ENCODE results near the gene FRS3. TPM values are rescaled to one million over a fixed set of nuclear protein-coding genes. Genes with fewer than 3 reads are reported as not detected.

FRS3 gene
- total RNA-seq, 2 donors from 2014 or later = 5.9 to 18.4 TPM

- H3K27ac ChIP-seq = no peak overlapping the region
- no peak for TF ChIP-seq POLR2AphosphoS5 (IDR thresholded peaks at IDR 0.05)
- TF ChIP-seq POLR2A (IDR thresholded peaks at IDR 0.05) = no peak
- TF ChIP-seq, protein P1, sequence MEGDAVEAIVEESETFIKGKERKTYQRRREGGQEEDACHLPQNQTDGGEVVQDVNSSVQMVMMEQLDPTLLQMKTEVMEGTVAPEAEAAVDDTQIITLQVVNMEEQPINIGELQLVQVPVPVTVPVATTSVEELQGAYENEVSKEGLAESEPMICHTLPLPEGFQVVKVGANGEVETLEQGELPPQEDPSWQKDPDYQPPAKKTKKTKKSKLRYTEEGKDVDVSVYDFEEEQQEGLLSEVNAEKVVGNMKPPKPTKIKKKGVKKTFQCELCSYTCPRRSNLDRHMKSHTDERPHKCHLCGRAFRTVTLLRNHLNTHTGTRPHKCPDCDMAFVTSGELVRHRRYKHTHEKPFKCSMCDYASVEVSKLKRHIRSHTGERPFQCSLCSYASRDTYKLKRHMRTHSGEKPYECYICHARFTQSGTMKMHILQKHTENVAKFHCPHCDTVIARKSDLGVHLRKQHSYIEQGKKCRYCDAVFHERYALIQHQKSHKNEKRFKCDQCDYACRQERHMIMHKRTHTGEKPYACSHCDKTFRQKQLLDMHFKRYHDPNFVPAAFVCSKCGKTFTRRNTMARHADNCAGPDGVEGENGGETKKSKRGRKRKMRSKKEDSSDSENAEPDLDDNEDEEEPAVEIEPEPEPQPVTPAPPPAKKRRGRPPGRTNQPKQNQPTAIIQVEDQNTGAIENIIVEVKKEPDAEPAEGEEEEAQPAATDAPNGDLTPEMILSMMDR (IDR thresholded peaks at IDR 0.05) = no peak
Observed at GRCh38 chr6:41724586-41725501, 54.9 kb downstream of the FRS3 start.

DNA sequence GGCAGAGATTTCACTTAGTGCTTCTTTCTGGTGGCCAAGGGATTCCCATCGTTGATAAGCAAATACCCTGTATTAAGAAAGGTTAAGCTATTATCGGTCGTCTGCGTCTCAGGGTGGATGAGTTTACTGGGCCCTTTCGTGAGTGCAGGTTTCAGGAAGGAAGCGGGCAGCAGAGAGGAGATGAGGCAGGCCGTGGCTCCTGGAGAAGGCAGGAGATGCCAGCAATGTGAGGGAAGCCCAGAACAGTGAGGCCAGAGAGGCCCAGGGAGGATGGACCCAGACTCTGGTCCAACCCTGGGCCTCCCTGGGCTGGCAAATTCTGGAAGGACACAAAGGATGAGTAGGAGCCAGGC lies 55.5 kb downstream of the FRS3 start:
- Histone ChIP-seq H3K4me3 (no peak overlapping the region), H3K9me3 (no peaks in the 10 kb centered on the region), H3K4me1 (replicated peaks) (peaks cover 36% of the 10 kb centered on the region), H3K27me3 (replicated peaks; ENCODE audit: insufficient read depth) (no peaks in the 10 kb centered on the region), H3K36me3 (no peaks in the 10 kb centered on the region), H3K27ac (no peak overlapping the region)
- no peak for DNase-seq (ENCODE audit: low spot score)
- 80% methylated on average over 7 of the region's 7 CpGs for WGBS
- TF ChIP-seq, protein P1 (IDR thresholded peaks at IDR 0.05) = no peak
- no peak for TF ChIP-seq POLR2AphosphoS5 (IDR thresholded peaks at IDR 0.05)
- no peak for TF ChIP-seq POLR2A (IDR thresholded peaks at IDR 0.05)
- intact Hi-C loops (cut with DNase I) = no loop called here

More at GRCh38 chr6:41724586-41725501, 54.9 kb downstream of the FRS3 start:
- Histone ChIP-seq H3K27me3 (replicated peaks; ENCODE audit: insufficient read depth) (no peaks in the 10 kb centered on the region), H3K4me3 (no peak overlapping the region), H3K4me1 (replicated peaks) (peaks cover 41% of the 10 kb centered on the region), H3K9me3 (no peaks in the 10 kb centered on the region), H3K36me3 (no peaks in the 10 kb centered on the region)
- WGBS = 77% methylated on average over 13 of the region's 13 CpGs
- no peak for DNase-seq (ENCODE audit: low spot score)
- intact Hi-C loops (cut with DNase I) = no loop called here

GRCh38 chr6:41723530-41724227 lies 56.0 kb downstream of the FRS3 start:
- DNase-seq (ENCODE audit: low spot score) = peak; percentile 40
- Histone ChIP-seq H3K4me1 (replicated peaks) (peaks cover 31% of the 10 kb centered on the region), H3K36me3 (no peaks in the 10 kb centered on the region), H3K27ac (peak overlapping the region; percentile 33 to 46), H3K9me3 (no peaks in the 10 kb centered on the region), H3K27me3 (replicated peaks; ENCODE audit: insufficient read depth) (no peaks in the 10 kb centered on the region), H3K4me3 (no peak overlapping the region)
- no peak for TF ChIP-seq POLR2A (IDR thresholded peaks at IDR 0.05)
- TF ChIP-seq POLR2AphosphoS5 (IDR thresholded peaks at IDR 0.05) = no peak
- TF ChIP-seq, protein P1 (IDR thresholded peaks at IDR 0.05) = no peak
- intact Hi-C loops (cut with DNase I) = no loop called here
- WGBS = 85% methylated on average over 21 of the region's 21 CpGs

GRCh38 chr6:41722969-41723529 lies 56.7 kb downstream of the FRS3 start:
- Histone ChIP-seq H3K4me1 (replicated peaks) (peaks cover 26% of the 10 kb centered on the region), H3K4me3 (no peak overlapping the region), H3K27me3 (replicated peaks; ENCODE audit: insufficient read depth) (no peaks in the 10 kb centered on the region), H3K9me3 (no peaks in the 10 kb centered on the region), H3K27ac (peak overlapping the region in 1 of 2 donors; percentile 46), H3K36me3 (no peaks in the 10 kb centered on the region)
- DNase-seq (ENCODE audit: low spot score) = no peak
- intact Hi-C loops (cut with DNase I) = no loop called here
- WGBS = 71% methylated on average over 8 of the region's 8 CpGs
- TF ChIP-seq POLR2A (IDR thresholded peaks at IDR 0.05) (no peak), POLR2AphosphoS5 (IDR thresholded peaks at IDR 0.05) (no peak)
- TF ChIP-seq, protein P1 (IDR thresholded peaks at IDR 0.05) = no peak
